Measurements from ENCODE around the gene DPF3. TPM values are rescaled to one million over a fixed set of nuclear protein-coding genes. Genes with fewer than 3 reads are reported as not detected.

DPF3 gene
- polyA plus RNA-seq, 1 experiment = 3.6 TPM

DNA sequence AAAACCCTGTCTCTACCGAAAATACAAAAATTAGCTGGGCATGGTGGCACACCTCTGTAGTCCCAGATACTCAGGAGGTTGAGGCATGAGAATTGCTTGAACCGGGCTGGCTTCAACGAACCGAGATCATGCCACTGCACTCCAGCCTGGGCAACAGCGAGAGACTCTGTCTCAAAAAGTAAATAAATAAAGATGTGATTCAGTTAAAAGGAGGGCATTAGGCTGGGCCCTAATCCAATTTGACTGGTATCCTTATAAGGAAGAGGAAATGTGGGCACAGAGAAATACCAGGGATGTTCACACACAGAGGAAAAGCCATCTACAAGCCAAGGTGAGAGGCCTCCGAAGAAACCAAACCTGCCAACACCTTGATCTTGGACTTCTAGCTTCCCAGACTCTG, 22.3 kb upstream of the DPF3 start:
- POLR2A ChIA-PET = no interaction called here
- DNase-seq (ENCODE audit: low read depth) = no peak

GRCh38 chr14:72913809-72914208, 19.9 kb upstream of the DPF3 start:
- peaks cover 2% of the 10 kb centered on the region; the same call in 1 of the 2 replicates for H3K27me3 ChIP-seq (ENCODE audit: control insufficient read depth, insufficient read depth, low read length)
- TF ChIP-seq, protein P1, sequence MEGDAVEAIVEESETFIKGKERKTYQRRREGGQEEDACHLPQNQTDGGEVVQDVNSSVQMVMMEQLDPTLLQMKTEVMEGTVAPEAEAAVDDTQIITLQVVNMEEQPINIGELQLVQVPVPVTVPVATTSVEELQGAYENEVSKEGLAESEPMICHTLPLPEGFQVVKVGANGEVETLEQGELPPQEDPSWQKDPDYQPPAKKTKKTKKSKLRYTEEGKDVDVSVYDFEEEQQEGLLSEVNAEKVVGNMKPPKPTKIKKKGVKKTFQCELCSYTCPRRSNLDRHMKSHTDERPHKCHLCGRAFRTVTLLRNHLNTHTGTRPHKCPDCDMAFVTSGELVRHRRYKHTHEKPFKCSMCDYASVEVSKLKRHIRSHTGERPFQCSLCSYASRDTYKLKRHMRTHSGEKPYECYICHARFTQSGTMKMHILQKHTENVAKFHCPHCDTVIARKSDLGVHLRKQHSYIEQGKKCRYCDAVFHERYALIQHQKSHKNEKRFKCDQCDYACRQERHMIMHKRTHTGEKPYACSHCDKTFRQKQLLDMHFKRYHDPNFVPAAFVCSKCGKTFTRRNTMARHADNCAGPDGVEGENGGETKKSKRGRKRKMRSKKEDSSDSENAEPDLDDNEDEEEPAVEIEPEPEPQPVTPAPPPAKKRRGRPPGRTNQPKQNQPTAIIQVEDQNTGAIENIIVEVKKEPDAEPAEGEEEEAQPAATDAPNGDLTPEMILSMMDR (IDR thresholded peaks at IDR 0.05; ENCODE audit: insufficient read depth, low read depth, low read length) = no peak
- no peaks in the 10 kb centered on the region for H3K36me3 ChIP-seq (ENCODE audit: control insufficient read depth, insufficient read depth, low read length)
- DNase-seq (ENCODE audit: low read depth) = no peak
- ChIA-PET CTCF (no interaction called here), POLR2A (no interaction called here)
- no peak overlapping the region for H3K4me3 ChIP-seq (ENCODE audit: low read depth, low read length)

More for the DNA sequence above, 22.3 kb upstream of the DPF3 start:
- H3K36me3 ChIP-seq (ENCODE audit: control insufficient read depth, insufficient read depth, low read length) = no peaks in the 10 kb centered on the region
- H3K4me3 ChIP-seq (ENCODE audit: low read depth, low read length) = no peak overlapping the region
- H3K27me3 ChIP-seq (ENCODE audit: control insufficient read depth, insufficient read depth, low read length) = peaks cover 2% of the 10 kb centered on the region; the same call in 1 of the 2 replicates
- TF ChIP-seq, protein P1 (IDR thresholded peaks at IDR 0.05; ENCODE audit: insufficient read depth, low read depth, low read length) = no peak
- CTCF ChIA-PET = interaction anchor here (1.8 kb wide), 1 partner anchor 8 kb away, joined by 4 read pairs; no protein-coding TSS in a partner anchor

GRCh38 chr14:72909163-72909562, 15.3 kb upstream of the DPF3 start:
- TF ChIP-seq, protein P1 (IDR thresholded peaks at IDR 0.05; ENCODE audit: insufficient read depth, low read depth, low read length) = no peak
- no peaks in the 10 kb centered on the region for H3K27me3 ChIP-seq (ENCODE audit: control insufficient read depth, insufficient read depth, low read length)
- CTCF ChIA-PET = interaction anchor here (0.7 to 4.7 kb wide), 8 partner anchors 18 to 563 kb away, joined by 3 to 63 read pairs (median 3); no protein-coding TSS in a partner anchor
- DNase-seq (ENCODE audit: low read depth) = no peak
- no peaks in the 10 kb centered on the region for H3K36me3 ChIP-seq (ENCODE audit: control insufficient read depth, insufficient read depth, low read length)
- no peak overlapping the region for H3K4me3 ChIP-seq (ENCODE audit: low read depth, low read length)
- POLR2A ChIA-PET = interaction anchor here (0.6 kb wide), 1 partner anchor 313 kb away, joined by 3 read pairs; no protein-coding TSS in a partner anchor

- ChIA-PET POLR2A (no interaction called here), CTCF (interaction anchor here (0.8 to 4.7 kb wide), 5 partner anchors 9 to 564 kb away, joined by 3 to 63 read pairs (median 4); no protein-coding TSS in a partner anchor)
- no peak for DNase-seq (ENCODE audit: low read depth)
- Histone ChIP-seq H3K36me3 (ENCODE audit: control insufficient read depth, insufficient read depth, low read length) (no peaks in the 10 kb centered on the region), H3K4me3 (ENCODE audit: low read depth, low read length) (no peak overlapping the region), H3K27me3 (ENCODE audit: control insufficient read depth, insufficient read depth, low read length) (no peaks in the 10 kb centered on the region)
- TF ChIP-seq, protein P1 (IDR thresholded peaks at IDR 0.05; ENCODE audit: insufficient read depth, low read depth, low read length) = no peak
Observed at GRCh38 chr14:72907886-72908285, 14.0 kb upstream of the DPF3 start.

DNA sequence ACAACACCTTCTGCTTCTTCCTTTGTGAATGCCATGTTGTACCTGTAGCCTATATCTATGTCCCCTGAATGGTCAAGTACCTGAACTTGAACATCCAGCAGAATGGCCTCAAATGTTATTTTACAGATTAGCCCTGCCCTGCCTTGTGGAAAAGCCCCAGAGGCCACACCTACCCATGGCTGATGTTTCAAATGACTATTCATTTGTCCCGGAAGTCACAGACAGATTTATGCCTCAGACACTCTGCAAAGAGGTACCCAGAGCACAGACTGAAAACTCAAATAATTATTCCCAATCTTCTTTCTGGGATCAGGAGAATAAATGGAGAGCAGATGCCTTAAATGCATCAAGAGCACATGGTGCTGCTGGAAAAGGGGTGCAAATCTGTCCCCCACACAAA, 13.0 kb upstream of the DPF3 start:
- no peaks in the 10 kb centered on the region for H3K27me3 ChIP-seq (ENCODE audit: control insufficient read depth, insufficient read depth, low read length)
- no peak for DNase-seq (ENCODE audit: low read depth)
- TF ChIP-seq, protein P1 (IDR thresholded peaks at IDR 0.05; ENCODE audit: insufficient read depth, low read depth, low read length) = no peak
- ChIA-PET POLR2A (no interaction called here), CTCF (interaction anchor here (0.9 to 5.0 kb wide), 5 partner anchors 42 to 398 kb away, joined by 3 to 215 read pairs (median 25); no protein-coding TSS in a partner anchor)
- H3K36me3 ChIP-seq (ENCODE audit: control insufficient read depth, insufficient read depth, low read length) = no peaks in the 10 kb centered on the region
- no peak overlapping the region for H3K4me3 ChIP-seq (ENCODE audit: low read depth, low read length)
